Fibroblast of the aortic adventitia (primary cell): ENCODE results near the gene KIF26B. TPM values are rescaled to one million over a fixed set of nuclear protein-coding genes. Genes with fewer than 3 reads are reported as not detected.
"Not testable (repeated sequence)": the region's sequence is repeated elsewhere in the genome, so short reads cannot be mapped to it uniquely, and the experiment has no call there.

ENCODE experiments used
- DNase-seq: peaks from one replicate; pipeline ENCODE4 v3.0.0-alpha.2; 2010; ENCODE audit warnings: low read depth
- H3K4me3 ChIP-seq: 2 replicates; pipeline ENCODE4 v1.5.1; 2011; ENCODE audit warnings: low read depth, mild to moderate bottlenecking, control low read depth, low read length, moderate library complexity
- total RNA-seq: library from RNA; depleted of rRNA; stranded (reverse); fragments of >200 nt; gene quantifications from 2 replicates; pipeline ENCODE4 v1.2.3, GENCODE V29; 2012; ENCODE audit warnings: low replicate concordance
- TF ChIP-seq, protein P1 (sequence below): IDR thresholded peaks from 2 replicates; pipeline ENCODE4 v1.5.1; 2011; ENCODE audit warnings: mild to moderate bottlenecking, low read length, control low read depth, inconsistent platforms; ENCODE audit not compliant: insufficient read depth

Gene KIF26B
- total RNA-seq, 1 donor = 4.6 TPM

GRCh38 chr1:245401881-245402587 is 247.2 kb downstream of the KIF26B start:
- no peak overlapping the region for H3K4me3 ChIP-seq
- TF ChIP-seq, protein P1, sequence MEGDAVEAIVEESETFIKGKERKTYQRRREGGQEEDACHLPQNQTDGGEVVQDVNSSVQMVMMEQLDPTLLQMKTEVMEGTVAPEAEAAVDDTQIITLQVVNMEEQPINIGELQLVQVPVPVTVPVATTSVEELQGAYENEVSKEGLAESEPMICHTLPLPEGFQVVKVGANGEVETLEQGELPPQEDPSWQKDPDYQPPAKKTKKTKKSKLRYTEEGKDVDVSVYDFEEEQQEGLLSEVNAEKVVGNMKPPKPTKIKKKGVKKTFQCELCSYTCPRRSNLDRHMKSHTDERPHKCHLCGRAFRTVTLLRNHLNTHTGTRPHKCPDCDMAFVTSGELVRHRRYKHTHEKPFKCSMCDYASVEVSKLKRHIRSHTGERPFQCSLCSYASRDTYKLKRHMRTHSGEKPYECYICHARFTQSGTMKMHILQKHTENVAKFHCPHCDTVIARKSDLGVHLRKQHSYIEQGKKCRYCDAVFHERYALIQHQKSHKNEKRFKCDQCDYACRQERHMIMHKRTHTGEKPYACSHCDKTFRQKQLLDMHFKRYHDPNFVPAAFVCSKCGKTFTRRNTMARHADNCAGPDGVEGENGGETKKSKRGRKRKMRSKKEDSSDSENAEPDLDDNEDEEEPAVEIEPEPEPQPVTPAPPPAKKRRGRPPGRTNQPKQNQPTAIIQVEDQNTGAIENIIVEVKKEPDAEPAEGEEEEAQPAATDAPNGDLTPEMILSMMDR = no peak
- no peak for DNase-seq

DNA sequence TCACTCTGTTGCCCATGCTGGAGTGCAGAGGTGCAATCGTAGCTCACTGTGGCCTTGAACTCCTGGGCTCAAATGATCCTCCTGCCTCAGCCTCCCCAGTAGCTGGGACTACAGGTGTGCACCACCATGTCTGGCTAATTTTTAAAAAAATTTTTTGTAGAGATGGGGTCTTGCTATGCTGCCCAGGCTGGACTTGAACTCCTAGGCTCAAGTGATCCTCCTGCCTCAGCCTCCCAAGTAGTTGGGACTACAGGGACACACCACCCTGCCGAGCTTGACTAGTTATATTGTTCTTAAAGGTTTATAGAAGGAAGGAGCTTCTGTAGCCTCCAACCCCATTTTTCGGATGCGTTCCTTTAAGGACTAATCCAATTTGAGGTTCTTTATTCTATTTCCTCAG is 248.2 kb downstream of the KIF26B start:
- not testable (repeated sequence) for DNase-seq, H3K4me3 ChIP-seq

DNA sequence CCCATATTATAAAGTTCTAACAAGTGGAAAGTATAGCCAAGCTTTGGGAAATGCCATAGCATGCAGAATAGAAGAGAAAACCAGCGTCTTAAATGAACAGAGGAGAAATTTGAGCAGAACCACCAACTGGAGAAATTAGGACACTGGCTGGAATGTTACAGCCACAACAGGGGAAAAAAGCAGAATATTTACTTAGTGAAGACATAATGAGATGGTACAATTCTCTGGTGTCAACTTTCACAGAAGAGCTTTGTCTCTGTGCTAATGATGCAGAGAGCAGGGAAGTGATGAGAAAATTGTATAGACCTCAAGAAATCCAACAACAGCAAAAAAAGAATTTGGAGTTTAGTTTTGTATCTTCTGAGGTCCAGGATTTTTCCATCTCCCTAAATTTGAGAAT is 249.7 kb downstream of the KIF26B start:
- no peak for DNase-seq
- H3K4me3 ChIP-seq = no peak overlapping the region
- TF ChIP-seq, protein P1 = no peak

DNA sequence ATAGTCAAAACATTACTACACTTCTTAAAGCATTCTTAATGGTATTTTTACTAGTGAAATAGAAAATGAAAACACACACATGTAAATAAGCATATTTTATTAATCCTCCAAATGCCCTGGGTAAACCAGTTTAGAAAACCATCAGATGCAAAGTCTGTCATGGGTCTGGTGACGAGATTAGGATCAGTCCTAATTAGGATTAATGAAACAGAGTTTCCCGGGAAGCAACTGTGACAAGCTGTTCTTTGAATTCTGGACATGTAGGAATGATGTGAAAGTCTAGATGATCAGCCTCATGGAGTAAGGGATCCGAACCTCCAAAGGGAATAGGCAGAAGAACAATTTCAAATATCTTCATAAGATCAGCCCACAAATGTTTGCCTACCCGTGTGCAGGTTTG is 250.2 kb downstream of the KIF26B start:
- TF ChIP-seq, protein P1 = no peak
- no peak overlapping the region for H3K4me3 ChIP-seq
- no peak for DNase-seq

DNA sequence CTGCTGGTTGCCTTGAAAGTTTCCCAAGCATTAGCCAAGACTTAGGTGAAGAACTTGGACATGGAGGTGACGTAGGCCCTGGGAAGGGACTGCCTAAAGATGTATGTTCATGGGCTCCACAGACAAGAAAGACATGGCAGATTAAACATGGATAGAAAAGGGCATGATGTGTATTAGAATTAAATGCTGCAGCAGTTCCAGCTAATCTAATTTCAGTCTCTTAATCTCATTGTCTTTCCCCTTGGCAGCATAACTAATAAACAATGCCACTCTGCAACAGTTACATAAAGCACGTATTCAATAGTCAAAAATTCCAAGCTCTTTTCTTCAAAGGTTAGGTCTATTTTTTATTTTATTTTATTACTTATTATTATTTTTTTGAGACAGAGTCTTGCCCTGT is 251.6 kb downstream of the KIF26B start:
- no peak for DNase-seq
- no peak overlapping the region for H3K4me3 ChIP-seq
- TF ChIP-seq, protein P1 = no peak

DNA sequence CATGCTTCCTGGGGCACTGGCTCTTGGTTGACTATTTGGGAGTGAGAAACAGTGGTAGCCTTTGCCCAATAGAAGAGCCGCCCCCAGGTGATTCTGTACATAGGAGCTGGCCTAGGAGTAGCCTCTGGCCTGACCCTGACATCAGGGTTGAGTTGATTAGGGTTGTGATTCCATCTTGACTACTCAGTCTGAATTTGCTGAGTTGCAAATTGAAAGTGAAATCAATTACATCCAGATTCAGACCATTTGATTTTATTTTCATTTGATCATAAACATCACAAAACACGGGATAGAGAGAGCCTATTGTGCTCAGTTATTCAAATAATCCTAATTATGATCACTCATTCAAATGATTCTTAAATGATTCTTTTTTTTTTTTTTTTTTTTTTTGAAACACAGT is 253.2 kb downstream of the KIF26B start:
- H3K4me3 ChIP-seq = no peak overlapping the region
- TF ChIP-seq, protein P1 = no peak
- no peak for DNase-seq

DNA sequence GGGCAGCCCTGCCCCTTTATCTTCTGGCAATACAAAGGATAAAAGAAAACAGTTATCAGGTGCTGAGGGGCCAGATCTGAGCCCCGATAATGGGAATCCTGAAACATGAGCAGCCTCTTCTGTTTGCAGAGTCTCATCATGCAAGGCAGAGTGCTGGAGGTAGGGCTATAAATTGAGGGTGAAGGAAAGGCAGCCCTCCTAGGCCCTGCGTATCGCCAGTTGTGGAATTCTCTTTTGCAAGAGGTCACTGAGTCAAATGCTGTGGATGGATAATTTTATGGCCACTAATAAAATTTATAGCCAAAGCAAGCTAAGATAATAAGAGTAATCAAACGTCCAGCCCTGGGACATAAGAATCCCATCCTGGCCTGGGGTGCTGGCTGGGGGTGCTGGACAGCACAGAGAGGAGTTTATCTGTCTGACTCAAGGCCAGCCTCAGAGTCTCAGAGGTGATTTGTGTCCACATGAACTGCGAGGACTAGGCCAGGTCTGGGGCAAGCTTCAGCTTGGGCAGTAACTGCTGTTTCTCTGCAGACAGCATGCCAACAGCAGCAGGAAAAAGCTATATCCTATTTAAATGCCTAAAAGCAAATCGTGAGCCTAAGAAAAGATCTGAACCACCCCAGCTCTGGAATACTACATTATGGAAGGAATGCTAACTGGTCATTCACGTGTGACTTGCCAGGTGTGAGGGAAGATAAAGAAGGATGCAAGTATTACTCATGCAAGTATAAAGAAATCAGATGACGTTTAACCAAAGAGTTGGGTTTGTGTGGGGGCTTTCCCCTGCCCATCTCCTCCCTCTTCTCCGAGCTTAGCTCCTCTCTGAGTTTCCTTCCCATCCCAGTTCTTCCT is 254.8 kb downstream of the KIF26B start:
- DNase-seq = no peak
- TF ChIP-seq, protein P1 = no peak
- H3K4me3 ChIP-seq = no peak overlapping the region
